IMR-90 (cell line): ENCODE results near the gene CLEC9A. TPM values are rescaled to one million over a fixed set of nuclear protein-coding genes. Genes with fewer than 3 reads are reported as not detected.

Source experiments
- ATAC-seq: fragments of 200-7000 bp; cut with Tn5 transposase; 2 replicates; pipeline ENCODE4 v1.9.1; 2020; ENCODE audit warnings: low read depth, mild to moderate bottlenecking, moderate library complexity
- BruUV-seq: library from RNA; stranded (reverse); fragments of 400-500 nt; replicated peaks from 2 replicates; lab custom pipeline; 2021; lab: Mats Ljungman, UMichigan
- CTCF ChIA-PET: fragments of 300-600 bp; formaldehyde crosslinking; extraction: SDS; loops from one replicate; lab custom pipeline; 2021; ENCODE audit warnings: antibody characterized with exemption; lab: Yijun Ruan, JAX
- POLR2A ChIA-PET: fragments of 300-600 bp; sonication (Branson Sonifier 250); formaldehyde crosslinking; loops from one replicate; lab custom pipeline; 2022; ENCODE audit warnings: antibody characterized with exemption; ENCODE audit not compliant: unreplicated experiment; lab: Charles Lee
- DNase-seq: peaks from one replicate; pipeline ENCODE4 v3.0.0; 2013
- H2AFZ ChIP-seq: replicated peaks from 2 replicates; pipeline ENCODE3; 2013; ENCODE audit warnings: low read length, mild to moderate bottlenecking; ENCODE audit not compliant: poor library complexity
- H2AK5ac ChIP-seq: 2 replicates; pipeline ENCODE4 v1.6.1; 2013; ENCODE audit warnings: low read depth, low read length, inconsistent platforms
- H2AK9ac ChIP-seq: replicated peaks from 2 replicates; pipeline ENCODE3; 2013; ENCODE audit warnings: mild to moderate bottlenecking, low read depth, low read length, moderate library complexity; ENCODE audit not compliant: poor library complexity
- H2BK120ac ChIP-seq: 2 replicates; pipeline ENCODE4 v1.6.1; 2013; ENCODE audit warnings: low read depth, low read length, inconsistent platforms
- H2BK15ac ChIP-seq: 3 replicates; pipeline ENCODE4 v1.6.1; 2013; ENCODE audit warnings: low read depth, low read length, inconsistent platforms
- H2BK20ac ChIP-seq: 2 replicates; pipeline ENCODE4 v1.6.1; 2013; ENCODE audit warnings: low read depth, mild to moderate bottlenecking, inconsistent platforms, low read length, moderate library complexity
- H2BK5ac ChIP-seq: 2 replicates; pipeline ENCODE4 v1.6.1; 2013; ENCODE audit warnings: mild to moderate bottlenecking, low read depth, low read length, inconsistent platforms; ENCODE audit not compliant: poor library complexity, severe bottlenecking
- H3K14ac ChIP-seq: replicated peaks from 2 replicates; pipeline ENCODE4 v1.6.1; 2013; ENCODE audit warnings: low read depth, low read length, inconsistent platforms
- H3K18ac ChIP-seq: 2 replicates; pipeline ENCODE4 v1.6.1; 2013; ENCODE audit warnings: low read depth, low read length, control low read depth
- H3K23ac ChIP-seq: 2 replicates; pipeline ENCODE4 v1.6.1; 2013; ENCODE audit warnings: low read depth, low read length, inconsistent platforms
- H3K27ac ChIP-seq: 2 replicates; pipeline ENCODE4 v1.5.1; 2013; ENCODE audit warnings: mild to moderate bottlenecking, control low read depth, low read length; ENCODE audit not compliant: insufficient read depth
- H3K27me3 ChIP-seq: 2 replicates; pipeline ENCODE4 v1.6.1; 2013; ENCODE audit warnings: low read length; ENCODE audit not compliant: control insufficient read depth, insufficient read depth
- H3K36me3 ChIP-seq: 2 replicates; pipeline ENCODE4 v1.6.1; 2013; ENCODE audit warnings: low read length, mixed read lengths; ENCODE audit not compliant: control insufficient read depth, insufficient read depth
- H3K4ac ChIP-seq: 2 replicates; pipeline ENCODE4 v1.6.1; 2013; ENCODE audit warnings: low read depth, low read length, inconsistent platforms
- H3K4me1 ChIP-seq: 2 replicates; pipeline ENCODE4 v1.6.1; 2013; ENCODE audit warnings: low read length, mixed read lengths; ENCODE audit not compliant: control insufficient read depth, insufficient read depth
- H3K4me2 ChIP-seq: 2 replicates; pipeline ENCODE4 v1.6.1; 2013; ENCODE audit warnings: low read depth, mild to moderate bottlenecking, control low read depth, low read length, moderate library complexity
- H3K4me3 ChIP-seq: 2 replicates; pipeline ENCODE4 v1.5.1; 2013; ENCODE audit warnings: low read depth, mild to moderate bottlenecking, control low read depth, low read length, moderate library complexity; ENCODE audit not compliant: insufficient read depth
- H3K56ac ChIP-seq: 2 replicates; pipeline ENCODE4 v1.6.1; 2013; ENCODE audit warnings: low read length, inconsistent platforms; ENCODE audit not compliant: insufficient read depth; ENCODE audit errors: extremely low read depth
- H3K79me1 ChIP-seq, 2 experiments: 2 replicates each; pipeline ENCODE4 v1.6.1; 2013; ENCODE audit warnings: low read length in 2 of 2, inconsistent platforms in 1 of 2, low read depth in 1 of 2
- H3K9ac ChIP-seq: 2 replicates; pipeline ENCODE4 v1.6.1; 2013; ENCODE audit warnings: low read depth, low read length, control low read depth
- H3K9me1 ChIP-seq: 2 replicates; pipeline ENCODE4 v1.6.1; 2013; ENCODE audit warnings: low read length, inconsistent platforms; ENCODE audit not compliant: insufficient read depth
- H3K9me3 ChIP-seq: 2 replicates; pipeline ENCODE4 v1.6.1; 2013; ENCODE audit warnings: low read length; ENCODE audit not compliant: control insufficient read depth, insufficient read depth
- H4K20me1 ChIP-seq: 2 replicates; pipeline ENCODE4 v1.6.1; 2013; ENCODE audit warnings: low read length, inconsistent platforms; ENCODE audit not compliant: insufficient read depth
- H4K5ac ChIP-seq: 2 replicates; pipeline ENCODE4 v1.6.1; 2013; ENCODE audit warnings: mild to moderate bottlenecking, low read depth, low read length, control low read depth
- H4K8ac ChIP-seq, 2 experiments: 2 replicates each; pipeline ENCODE4 v1.6.1; 2013; ENCODE audit warnings: low read depth in 2 of 2, low read length in 2 of 2, control low read depth in 1 of 2, inconsistent platforms in 1 of 2
- H4K91ac ChIP-seq: 2 replicates; pipeline ENCODE4 v1.6.1; 2013; ENCODE audit warnings: low read depth, low read length, inconsistent platforms; ENCODE audit not compliant: insufficient read depth
- BHLHE40 ChIP-seq: fragments of 150-350 bp; IDR thresholded peaks from 2 replicates; pipeline ENCODE4 v1.6.1; 2016; ENCODE audit warnings: mild to moderate bottlenecking, low read depth, low read length
- CEBPB ChIP-seq: IDR thresholded peaks from 2 replicates; pipeline ENCODE4 v1.6.1; 2012; ENCODE audit warnings: low read depth, low read length, improper control_type of control experiment
- CTCF ChIP-seq: conservative IDR thresholded peaks from 2 replicates; pipeline ENCODE4 v1.5.1; 2012; ENCODE audit warnings: mild to moderate bottlenecking, low read depth, low read length, improper control_type of control experiment
- ELK1 ChIP-seq: fragments of 150-350 bp; IDR thresholded peaks from 2 replicates; pipeline ENCODE4 v1.6.1; 2016; ENCODE audit warnings: low read depth, mild to moderate bottlenecking, low read length, moderate library complexity, borderline replicate concordance
- FOS ChIP-seq: fragments of 150-350 bp; IDR thresholded peaks from 2 replicates; pipeline ENCODE4 v1.6.1; 2016; ENCODE audit warnings: low read depth, low read length
- MAFK ChIP-seq: IDR thresholded peaks from 2 replicates; pipeline ENCODE4 v1.6.1; 2012; ENCODE audit warnings: low read depth, low read length, improper control_type of control experiment
- MAZ ChIP-seq: IDR thresholded peaks from 2 replicates; pipeline ENCODE4 v1.6.1; 2012; ENCODE audit warnings: low read depth, mild to moderate bottlenecking, low read length, improper control_type of control experiment, moderate library complexity, borderline replicate concordance
- MXI1 ChIP-seq: IDR thresholded peaks from 2 replicates; pipeline ENCODE4 v1.6.1; 2012; ENCODE audit warnings: low read depth, mild to moderate bottlenecking, low read length, moderate library complexity, borderline replicate concordance
- NFE2L2 ChIP-seq: fragments of 150-350 bp; IDR thresholded peaks from 2 replicates; pipeline ENCODE4 v1.6.1; 2016; ENCODE audit warnings: low read depth, mild to moderate bottlenecking, low read length
- POLR2A ChIP-seq: IDR thresholded peaks from 2 replicates; pipeline ENCODE4 v1.6.1; 2012; ENCODE audit warnings: mild to moderate bottlenecking, low read depth, low read length
- RAD21 ChIP-seq: IDR thresholded peaks from 2 replicates; pipeline ENCODE4 v1.6.1; 2012; ENCODE audit warnings: low read length, improper control_type of control experiment
- RCOR1 ChIP-seq: IDR thresholded peaks from 2 replicates; pipeline ENCODE4 v1.6.1; 2012; ENCODE audit warnings: mild to moderate bottlenecking, low read length, improper control_type of control experiment; ENCODE audit not compliant: insufficient replicate concordance
- RFX5 ChIP-seq: IDR thresholded peaks from 2 replicates; pipeline ENCODE4 v1.8.0; 2012; ENCODE audit warnings: low read depth, mild to moderate bottlenecking, low read length, moderate library complexity
- SMC3 ChIP-seq: fragments of 150-350 bp; IDR thresholded peaks from 2 replicates; pipeline ENCODE4 v1.6.1; 2016; ENCODE audit warnings: low read depth, mild to moderate bottlenecking, antibody characterized with exemption, low read length, moderate library complexity
- USF2 ChIP-seq: fragments of 150-350 bp; IDR thresholded peaks from 2 replicates; pipeline ENCODE4 v1.6.1; 2017; ENCODE audit warnings: mild to moderate bottlenecking, antibody characterized with exemption, low read length, low read depth
- WGBS, 2 experiments: methylation state at CpG; one replicate each; pipeline versions ENCODE4 v1.1.5 to v1.1.7; 2013; ENCODE audit warnings: missing lambda C conversion rate in 2 of 2; ENCODE audit not compliant: insufficient read length in 1 of 2; ENCODE audit errors: extremely low coverage in 2 of 2; 5-methylcytosine and 5-hydroxymethylcytosine counted together
- dilution Hi-C: fragments of 300-500 bp; cut with HindIII; formaldehyde crosslinking; loops from one replicate; pipeline ENCODE4 v1.14.3; 2018; ENCODE audit warnings: low sequenced_read_pairs; ENCODE audit not compliant: unreplicated experiment
- in situ Hi-C: fragments of 300-500 bp; cut with MboI; formaldehyde crosslinking; loops from 3 replicates; pipeline ENCODE4 v1.14.3; 2019; ENCODE audit warnings: low sequenced_read_pairs, inconsistent platforms, mixed read lengths
- intact Hi-C: fragments of 100-400 bp; cut with micrococcal nuclease; formaldehyde crosslinking; loops from 2 replicates; pipeline ENCODE4 v1.10.0; 2022
- polyA plus RNA-seq, 3 experiments: library from polyadenylated mRNA; depleted of rRNA; stranded (reverse); fragments of >200 nt; gene quantifications; 2 replicates each; pipeline ENCODE4 v1.2.3, GENCODE V29; 2012; ENCODE audit warnings: low replicate concordance in 1 of 3
- total RNA-seq: library from RNA; depleted of rRNA; stranded (reverse); fragments of >200 nt; gene quantifications from 2 replicates; pipeline ENCODE4 v1.2.3, GENCODE V29; 2012

Gene CLEC9A
- total and polyA plus RNA-seq, 2 of the 4 experiments (the other 2 are of a cell fraction): not detected

GRCh38 chr12:10069099-10069498 is 38.6 kb downstream of the CLEC9A start:
- 0 out of 2 replicates have a peak, but pooled peaks cover 3% of the 10 kb centered on the region for H3K9me1 ChIP-seq
- H3K4me2 ChIP-seq: peak overlapping the region; percentile 45; the same call in 1 of the 2 replicates
- no peaks in the 10 kb centered on the region for H3K79me1 ChIP-seq
- dilution Hi-C loops: no loop called here
- WGBS, 2 experiments: 40% methylated on average over 1 of the region's 4 CpGs; no CpG with 5 or more reads in 1 of the 2 experiments
- no peak overlapping the region; the same call in 1 of the 2 replicates for H3K18ac ChIP-seq
- ATAC-seq: peak; percentile 72
- H3K9me3 ChIP-seq: no peaks in the 10 kb centered on the region
- ChIA-PET POLR2A (interaction anchor here (0.6 kb wide), 1 partner anchor 17 kb away, joined by 4 read pairs; no protein-coding TSS in a partner anchor), CTCF (interaction anchor here (0.5 to 1.4 kb wide), 2 partner anchors 15 to 438 kb away, joined by 3 to 4 read pairs; no protein-coding TSS in a partner anchor)
- BruUV-seq: no TSS peak
- H3K4ac ChIP-seq: no peak overlapping the region
- no peak overlapping the region for H3K27ac ChIP-seq
- DNase-seq: peak; percentile 28
- H3K27me3 ChIP-seq: no peaks in the 10 kb centered on the region
- H3K4me3 ChIP-seq: no peak overlapping the region
- no peaks in the 10 kb centered on the region for H3K36me3 ChIP-seq
- no peak overlapping the region for H4K91ac ChIP-seq
- no peak overlapping the region for H2BK5ac ChIP-seq
- H3K4me1 ChIP-seq: peaks cover 4% of the 10 kb centered on the region
- no peak overlapping the region for H2BK120ac ChIP-seq
- H3K9ac ChIP-seq: no peak overlapping the region
- no peak overlapping the region for H2AK9ac ChIP-seq
- H3K56ac ChIP-seq: no peak overlapping the region
- H4K5ac ChIP-seq: no peak overlapping the region; the same call in 1 of the 2 replicates
- no peak overlapping the region for H2AK5ac ChIP-seq
- H2BK15ac ChIP-seq: no peak overlapping the region
- intact Hi-C loops: no loop called here
- no peak for TF ChIP-seq RCOR1
- TF ChIP-seq CTCF: no peak
- TF ChIP-seq CEBPB: no peak
- TF ChIP-seq BHLHE40: no peak
- TF ChIP-seq RFX5: no peak
- no peak for TF ChIP-seq ELK1
- no peak for TF ChIP-seq NFE2L2
- TF ChIP-seq USF2: no peak
- TF ChIP-seq FOS: no peak
- TF ChIP-seq MAFK: no peak
- TF ChIP-seq RAD21: no peak
- no peak for TF ChIP-seq MAZ
- no peak for TF ChIP-seq POLR2A
- no peak for TF ChIP-seq SMC3
- no peak for TF ChIP-seq MXI1
- no peak overlapping the region for H3K23ac ChIP-seq
- 0 out of 4 replicates have a peak overlapping the region, but pooled peaks of 1 of the 2 experiments have one; percentile 10 for H4K8ac ChIP-seq
- H2AFZ ChIP-seq: no peak overlapping the region
- in situ Hi-C loops: no loop called here
- H4K20me1 ChIP-seq: no peaks in the 10 kb centered on the region
- H2BK20ac ChIP-seq: no peak overlapping the region
- no peak overlapping the region for H3K14ac ChIP-seq
